T-helper 17 cell (primary cell): ENCODE results near the gene MAGI2. TPM values are rescaled to one million over a fixed set of nuclear protein-coding genes. Genes with fewer than 3 reads are reported as not detected.

Experiments
- ATAC-seq: fragments of 150-1000 bp; cut with Tn5 transposase; 2 replicates; pipeline ENCODE4 v1.10.0; 2021; ENCODE audit warnings: mild to moderate bottlenecking, moderate library complexity
- DNase-seq, 3 donors: peaks; one replicate each; pipeline versions ENCODE4 v3.0.0 to v3.0.0-alpha.2; 2020 to 2021
- H3K9me3 ChIP-seq: one replicate; pipeline ENCODE4 v1.7.0; 2013; ENCODE audit warnings: low read length, mild to moderate bottlenecking; ENCODE audit not compliant: control insufficient read depth, poor library complexity, severe bottlenecking
- H3K27ac Mint-ChIP-seq: one replicate; pipeline ENCODE4 v1.8.0; 2022; ENCODE audit warnings: mild to moderate bottlenecking, moderate library complexity, mixed read lengths
- H3K27me3 Mint-ChIP-seq: one replicate; pipeline ENCODE4 v1.8.0; 2022; ENCODE audit warnings: mixed read lengths
- H3K36me3 Mint-ChIP-seq: one replicate; pipeline ENCODE4 v1.8.0; 2022; ENCODE audit warnings: low read depth, mixed read lengths
- H3K4me1 Mint-ChIP-seq: one replicate; pipeline ENCODE4 v1.8.0; 2022; ENCODE audit warnings: mild to moderate bottlenecking, mixed read lengths
- H3K4me3 Mint-ChIP-seq: one replicate; pipeline ENCODE4 v1.8.0; 2022; ENCODE audit warnings: mild to moderate bottlenecking, moderate library complexity, mixed read lengths
- total RNA-seq, 4 donors: library from RNA in 2 of 4; stranded (reverse) in 2 of 4; gene quantifications; one replicate each; pipeline ENCODE4 v1.2.3 and lab custom pipeline; 2022 to 2026

Gene MAGI2
- total RNA-seq, 2 donors from 2014 or later, result 0.73 TPM; not detected in 1

GRCh38 chr7:78073609-78074382 is 1379.7 kb downstream of the MAGI2 start:
- no peaks in the 10 kb centered on the region for H3K9me3 ChIP-seq
- H3K4me1 Mint-ChIP-seq, result no peaks in the 10 kb centered on the region
- H3K4me3 Mint-ChIP-seq, result no peak overlapping the region
- H3K27me3 Mint-ChIP-seq, result peaks cover 26% of the 10 kb centered on the region
- no peak overlapping the region for H3K27ac Mint-ChIP-seq
- DNase-seq, result no peak
- ATAC-seq, result no peak
- H3K36me3 Mint-ChIP-seq, result no peaks in the 10 kb centered on the region

GRCh38 chr7:78072201-78072590 is 1381.3 kb downstream of the MAGI2 start:
- no peaks in the 10 kb centered on the region for H3K4me1 Mint-ChIP-seq
- H3K4me3 Mint-ChIP-seq, result no peak overlapping the region
- no peaks in the 10 kb centered on the region for H3K9me3 ChIP-seq
- H3K27ac Mint-ChIP-seq, result no peak overlapping the region
- ATAC-seq (no peak), DNase-seq (no peak)
- peaks cover 21% of the 10 kb centered on the region for H3K27me3 Mint-ChIP-seq
- no peaks in the 10 kb centered on the region for H3K36me3 Mint-ChIP-seq

DNA sequence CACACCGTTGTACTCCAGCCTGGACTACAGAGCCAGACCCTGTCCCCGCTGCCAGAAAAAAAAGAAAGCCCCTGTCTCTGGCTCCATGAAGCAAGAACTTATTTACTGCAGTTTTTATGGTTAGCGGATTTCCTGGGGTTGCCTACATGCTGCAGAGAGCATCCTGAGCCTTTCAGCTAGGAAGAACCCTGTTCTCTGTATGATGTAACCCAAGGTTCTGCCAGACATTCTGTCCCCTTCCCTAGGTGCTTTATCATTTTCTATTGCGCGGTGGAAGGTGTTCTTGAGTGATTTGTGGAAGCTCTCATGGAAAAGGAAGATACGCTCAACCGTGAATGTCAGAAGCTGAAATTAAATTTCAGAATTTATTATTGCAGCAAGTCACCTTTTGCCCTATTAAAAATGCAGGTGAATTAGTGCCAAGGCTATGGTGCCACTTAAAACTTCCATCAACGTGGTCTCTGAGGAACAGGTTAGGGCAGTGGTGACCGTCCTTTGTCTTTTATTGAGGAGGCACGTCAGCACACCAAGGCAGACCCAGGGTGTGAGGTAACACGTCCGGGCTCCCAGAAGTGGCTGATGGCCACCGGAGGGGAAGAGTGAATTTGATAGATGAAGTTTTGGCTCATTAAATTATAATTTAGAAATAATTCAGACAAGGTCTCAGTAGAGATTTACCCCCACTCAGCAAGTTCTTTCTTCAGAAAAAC is 1381.8 kb downstream of the MAGI2 start:
- Mint-ChIP-seq H3K36me3 (no peaks in the 10 kb centered on the region), H3K4me1 (no peaks in the 10 kb centered on the region), H3K27ac (no peak overlapping the region), H3K27me3 (peaks cover 27% of the 10 kb centered on the region), H3K4me3 (no peak overlapping the region)
- no peaks in the 10 kb centered on the region for H3K9me3 ChIP-seq
- no peak for DNase-seq
- ATAC-seq, result no peak

GRCh38 chr7:78066599-78066998 is 1386.9 kb downstream of the MAGI2 start:
- ATAC-seq (no peak), DNase-seq (no peak)
- Mint-ChIP-seq H3K4me1 (peaks cover 2% of the 10 kb centered on the region), H3K36me3 (peaks cover 2% of the 10 kb centered on the region), H3K27ac (no peak overlapping the region), H3K27me3 (peaks cover 30% of the 10 kb centered on the region), H3K4me3 (no peak overlapping the region)
- no peaks in the 10 kb centered on the region for H3K9me3 ChIP-seq

- no peaks in the 10 kb centered on the region for H3K9me3 ChIP-seq
- peaks cover 55% of the 10 kb centered on the region for H3K27me3 Mint-ChIP-seq
- ATAC-seq (no peak), DNase-seq (no peak)
- no peak overlapping the region for H3K27ac Mint-ChIP-seq
- H3K4me3 Mint-ChIP-seq, result no peak overlapping the region
- H3K4me1 Mint-ChIP-seq, result peaks cover 7% of the 10 kb centered on the region
- peaks cover 5% of the 10 kb centered on the region for H3K36me3 Mint-ChIP-seq
These were observed 1389.7 kb downstream of the MAGI2 start for GRCh38 chr7:78063758-78064157.

DNA sequence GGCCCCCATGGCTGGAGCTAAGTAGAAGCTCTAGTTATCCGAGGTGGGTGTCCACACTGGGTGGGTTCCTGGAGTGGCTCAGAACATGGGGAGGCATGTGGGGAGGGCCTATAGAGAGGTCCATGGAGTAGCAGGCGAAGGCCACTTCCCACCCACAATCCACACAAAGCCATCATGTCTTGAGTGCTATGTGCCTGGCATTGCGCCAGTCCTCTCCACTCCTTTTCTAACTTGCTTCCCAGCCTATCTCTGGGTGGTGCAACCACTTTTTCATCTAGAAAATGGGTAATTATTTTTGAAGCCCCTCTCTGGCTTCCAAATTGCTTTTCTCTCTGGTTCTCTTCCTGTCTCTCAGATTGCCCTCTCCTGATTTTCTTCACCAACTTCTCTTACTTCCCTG is 1391.3 kb downstream of the MAGI2 start:
- Mint-ChIP-seq H3K4me1 (peaks cover 7% of the 10 kb centered on the region), H3K27me3 (peaks cover 62% of the 10 kb centered on the region), H3K36me3 (peaks cover 5% of the 10 kb centered on the region), H3K27ac (no peak overlapping the region), H3K4me3 (no peak overlapping the region)
- no peak for ATAC-seq
- no peaks in the 10 kb centered on the region for H3K9me3 ChIP-seq
- no peak for DNase-seq

DNA sequence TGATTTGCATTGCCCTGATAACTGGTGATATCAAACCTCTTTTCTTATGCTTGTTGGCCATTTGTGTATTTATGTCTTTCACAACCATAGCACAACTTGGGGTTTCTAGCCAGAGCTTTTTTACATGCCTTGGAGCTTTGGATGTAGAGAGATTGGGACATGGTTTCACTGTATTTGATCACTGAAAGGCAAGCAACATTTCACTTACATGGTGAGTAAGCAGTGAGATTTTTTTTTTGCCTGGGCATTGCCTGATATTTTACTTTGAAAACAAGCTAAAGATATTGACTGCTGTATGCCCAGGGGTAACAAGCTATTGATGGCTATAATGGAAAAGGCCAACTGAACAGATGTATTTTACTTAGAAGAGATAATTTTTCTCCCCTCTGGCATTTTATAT is 1395.9 kb downstream of the MAGI2 start:
- Mint-ChIP-seq H3K4me1 (peaks cover 5% of the 10 kb centered on the region), H3K4me3 (no peak overlapping the region), H3K36me3 (peaks cover 3% of the 10 kb centered on the region), H3K27me3 (peaks cover 56% of the 10 kb centered on the region), H3K27ac (no peak overlapping the region)
- no peaks in the 10 kb centered on the region for H3K9me3 ChIP-seq
- ATAC-seq (no peak), DNase-seq (no peak)

DNA sequence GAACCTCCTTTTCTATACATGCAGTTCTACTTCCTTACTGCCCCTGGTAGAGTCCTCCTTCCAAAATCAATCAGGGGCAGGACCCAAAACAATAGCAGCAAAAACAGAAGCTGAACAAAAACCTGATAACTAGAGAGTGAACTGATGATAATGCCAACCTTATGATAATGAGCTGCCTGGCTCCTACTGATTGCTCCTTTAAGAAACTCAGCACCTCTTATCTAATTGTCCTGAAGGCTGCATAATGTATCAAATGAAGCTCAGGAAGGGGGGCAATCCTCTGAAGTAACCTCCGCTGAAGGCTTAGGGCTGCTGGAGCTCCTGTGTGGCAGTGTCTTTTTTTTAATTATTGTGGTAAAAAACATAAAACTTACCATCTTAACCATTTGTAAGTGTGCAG is 1397.9 kb downstream of the MAGI2 start:
- no peak for ATAC-seq
- Mint-ChIP-seq H3K4me1 (peaks cover 5% of the 10 kb centered on the region), H3K36me3 (peaks cover 3% of the 10 kb centered on the region), H3K27ac (no peak overlapping the region), H3K27me3 (peaks cover 44% of the 10 kb centered on the region), H3K4me3 (no peak overlapping the region)
- H3K9me3 ChIP-seq, result no peaks in the 10 kb centered on the region
- DNase-seq, result no peak

DNA sequence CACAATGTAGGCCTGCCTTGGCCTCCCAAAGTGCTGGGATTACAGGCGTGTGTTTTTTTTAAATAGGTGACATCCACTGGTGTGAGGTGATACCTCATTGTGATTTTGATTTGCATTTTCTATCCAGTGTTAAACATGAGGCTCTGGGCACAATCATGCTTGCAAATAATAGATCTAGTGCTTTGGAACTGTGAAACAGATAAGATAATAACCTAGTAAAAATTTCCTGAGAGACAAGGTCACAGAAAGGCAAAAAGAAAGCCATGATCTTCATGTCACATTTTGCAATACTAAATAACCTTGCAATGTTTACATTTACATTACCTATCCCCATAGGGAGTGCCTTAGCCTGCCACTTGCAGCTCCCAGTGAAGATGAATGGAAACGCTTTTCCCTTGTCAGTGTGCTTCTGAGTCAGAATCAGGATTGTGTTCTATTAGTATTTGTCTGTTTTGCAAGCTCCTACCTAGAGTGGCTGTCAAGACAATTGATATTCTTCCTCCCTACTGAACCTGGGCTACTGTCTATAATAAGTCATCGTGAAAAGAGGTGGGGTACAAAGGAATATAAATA is 1398.4 kb downstream of the MAGI2 start:
- no peak for ATAC-seq
- DNase-seq, result no peak
- peaks cover 5% of the 10 kb centered on the region for H3K4me1 Mint-ChIP-seq
- no peak overlapping the region for H3K27ac Mint-ChIP-seq
- peaks cover 39% of the 10 kb centered on the region for H3K27me3 Mint-ChIP-seq
- no peaks in the 10 kb centered on the region for H3K9me3 ChIP-seq
- H3K4me3 Mint-ChIP-seq, result no peak overlapping the region
- H3K36me3 Mint-ChIP-seq, result peaks cover 3% of the 10 kb centered on the region

- Mint-ChIP-seq H3K27ac (no peak overlapping the region), H3K4me3 (no peak overlapping the region), H3K4me1 (no peaks in the 10 kb centered on the region), H3K36me3 (no peaks in the 10 kb centered on the region), H3K27me3 (peaks cover 26% of the 10 kb centered on the region)
- DNase-seq (no peak), ATAC-seq (no peak)
- H3K9me3 ChIP-seq, result no peaks in the 10 kb centered on the region
These were observed 1401.4 kb downstream of the MAGI2 start for GRCh38 chr7:78052112-78052511.

- H3K4me3 Mint-ChIP-seq, result no peak overlapping the region
- H3K27me3 Mint-ChIP-seq, result peaks cover 18% of the 10 kb centered on the region
- ATAC-seq (no peak), DNase-seq (no peak)
- H3K36me3 Mint-ChIP-seq, result no peaks in the 10 kb centered on the region
- H3K9me3 ChIP-seq, result no peaks in the 10 kb centered on the region
- H3K27ac Mint-ChIP-seq, result no peak overlapping the region
- no peaks in the 10 kb centered on the region for H3K4me1 Mint-ChIP-seq
These were observed 1405.7 kb downstream of the MAGI2 start for GRCh38 chr7:78047800-78048199.

DNA sequence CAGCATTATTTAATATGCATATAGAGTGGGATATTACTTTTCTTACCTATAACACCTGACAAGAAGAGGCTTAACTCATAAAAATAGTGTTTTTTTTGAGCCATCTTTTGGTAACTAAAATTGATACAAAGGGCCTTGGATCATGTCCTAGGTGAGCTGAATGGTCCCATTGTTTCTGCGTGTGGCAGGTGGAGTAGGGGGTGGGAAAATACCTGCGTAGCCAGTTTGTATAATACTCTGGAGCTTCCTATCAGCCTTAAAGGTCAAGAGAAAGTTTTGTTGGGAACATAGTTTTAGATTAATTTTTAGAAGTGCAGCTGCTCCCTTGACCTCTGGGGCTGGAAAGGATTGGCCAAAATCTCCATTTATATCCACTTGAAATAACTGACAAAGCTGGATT is 1410.3 kb downstream of the MAGI2 start:
- H3K27ac Mint-ChIP-seq, result no peak overlapping the region
- no peak for ATAC-seq
- no peaks in the 10 kb centered on the region for H3K4me1 Mint-ChIP-seq
- H3K9me3 ChIP-seq, result no peaks in the 10 kb centered on the region
- H3K36me3 Mint-ChIP-seq, result no peaks in the 10 kb centered on the region
- DNase-seq, result no peak
- peaks cover 35% of the 10 kb centered on the region for H3K27me3 Mint-ChIP-seq
- H3K4me3 Mint-ChIP-seq, result no peak overlapping the region

DNA sequence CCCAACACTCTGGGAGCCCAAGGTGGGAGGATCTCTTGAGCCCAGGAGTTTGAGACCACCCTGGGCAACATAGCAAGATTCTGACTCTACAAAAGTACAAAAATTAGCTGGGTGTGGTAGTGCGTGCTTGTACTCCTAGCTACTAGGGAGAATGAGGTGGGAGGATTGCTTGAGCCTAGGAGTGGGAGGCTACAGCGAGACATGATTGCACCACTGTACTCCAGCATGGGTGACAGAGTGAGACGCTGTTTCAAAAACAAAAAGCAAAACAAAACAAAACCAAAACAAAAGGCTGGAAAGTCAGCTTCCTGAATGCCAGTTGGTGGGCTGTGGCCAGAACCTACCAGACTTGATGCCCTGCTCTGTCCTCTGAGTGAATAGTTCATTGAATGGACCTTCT is 1412.0 kb downstream of the MAGI2 start:
- H3K27ac Mint-ChIP-seq, result no peak overlapping the region
- no peaks in the 10 kb centered on the region for H3K36me3 Mint-ChIP-seq
- no peaks in the 10 kb centered on the region for H3K9me3 ChIP-seq
- H3K27me3 Mint-ChIP-seq, result peaks cover 27% of the 10 kb centered on the region
- no peaks in the 10 kb centered on the region for H3K4me1 Mint-ChIP-seq
- no peak overlapping the region for H3K4me3 Mint-ChIP-seq
- DNase-seq (no peak), ATAC-seq (no peak)
